Measurements from ENCODE around the gene RINT1.
A peak's percentile ranks its signal among the peaks of the same experiment; 100 is the strongest.
"Not testable (repeated sequence)": the region's sequence is repeated elsewhere in the genome, so short reads cannot be mapped to it uniquely, and the experiment has no call there.

RINT1 gene

GRCh38 chr7:105532709-105533460 is 884 bp downstream of the RINT1 start:
- DNase-seq (ENCODE audit: low read depth, low spot score): no peak

- DNase-seq (ENCODE audit: low read depth, low spot score): no peak
These were observed 6.3 kb downstream of the RINT1 start for GRCh38 chr7:105538339-105538738.

DNA sequence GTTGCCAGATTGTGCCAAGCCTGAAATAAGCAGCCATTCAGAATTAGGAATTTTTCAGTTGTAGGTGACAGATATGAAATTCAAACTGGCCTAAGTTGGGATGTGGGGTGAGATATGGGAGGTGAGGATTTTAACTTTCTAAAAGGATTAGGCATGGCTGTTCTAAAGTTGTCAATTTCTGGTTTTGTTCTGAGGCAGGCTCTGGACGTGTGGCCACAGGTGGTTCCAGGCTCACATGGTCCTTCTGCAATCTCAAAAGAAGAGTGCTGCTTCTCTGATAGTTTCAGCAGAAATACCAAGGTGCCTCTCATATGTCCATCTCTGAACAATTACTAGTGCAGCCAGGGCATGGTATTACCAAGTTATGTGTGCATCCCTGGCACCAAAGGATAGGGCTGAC is 27.9 kb downstream of the RINT1 start:
- no peak for DNase-seq (ENCODE audit: low read depth, low spot score)

DNA sequence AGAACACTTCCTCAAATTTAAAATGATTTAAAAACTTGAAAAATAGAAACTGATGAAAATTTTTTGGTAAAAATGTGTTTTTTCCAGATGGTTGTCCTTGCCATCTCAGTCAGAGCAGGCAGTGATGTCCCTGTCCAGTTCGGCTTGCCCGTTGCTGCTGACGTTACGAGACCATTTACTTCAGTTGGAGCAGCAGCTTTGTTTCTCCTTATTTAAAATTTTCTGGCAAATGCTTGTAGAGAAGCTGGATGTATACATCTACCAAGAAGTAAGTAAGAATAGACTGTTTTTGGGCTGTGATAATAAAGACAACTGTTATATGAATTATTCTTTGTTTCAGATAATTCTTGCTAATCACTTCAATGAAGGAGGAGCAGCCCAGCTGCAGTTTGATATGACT is 33.2 kb downstream of the RINT1 start:
- no peak for DNase-seq (ENCODE audit: low read depth, low spot score)

DNA sequence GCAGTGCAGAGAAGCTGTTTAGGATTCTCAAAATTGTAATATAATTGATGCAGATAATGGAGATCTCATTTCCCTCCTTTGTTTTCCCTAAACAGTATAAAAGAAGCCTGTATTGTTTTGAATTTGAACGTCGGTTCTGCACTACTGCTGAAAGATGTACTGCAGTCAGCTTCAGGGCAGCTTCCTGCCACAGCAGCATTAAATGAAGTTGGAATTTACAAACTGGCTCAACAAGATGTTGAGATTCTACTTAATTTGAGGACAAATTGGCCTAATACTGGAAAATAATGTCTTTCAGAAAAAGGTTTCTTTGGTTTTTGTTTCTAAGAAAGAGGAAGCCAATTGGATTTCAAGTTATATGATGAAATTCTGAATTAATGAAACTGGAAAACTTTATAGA is 35.0 kb downstream of the RINT1 start:
- DNase-seq (ENCODE audit: low read depth, low spot score): no peak

DNA sequence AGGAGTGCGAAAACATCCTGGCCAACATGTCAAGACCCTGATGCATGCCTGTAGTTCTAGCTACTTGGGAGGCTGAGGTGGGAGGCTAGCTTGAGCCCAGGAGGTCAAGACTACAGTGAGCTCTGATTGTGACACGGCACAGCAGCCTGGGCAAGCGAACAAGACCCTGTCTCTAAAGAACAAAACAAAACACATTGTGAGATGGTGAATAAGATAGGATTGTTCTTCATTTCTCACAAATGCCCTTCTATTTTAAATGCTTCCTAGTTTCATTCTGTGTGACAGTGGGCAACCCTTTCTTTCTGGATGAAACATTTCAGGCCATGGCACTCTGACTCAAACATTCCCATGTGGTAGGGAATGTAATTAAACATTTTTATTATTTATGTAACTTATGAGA is 35.8 kb downstream of the RINT1 start:
- DNase-seq (ENCODE audit: low read depth, low spot score): no peak

DNA sequence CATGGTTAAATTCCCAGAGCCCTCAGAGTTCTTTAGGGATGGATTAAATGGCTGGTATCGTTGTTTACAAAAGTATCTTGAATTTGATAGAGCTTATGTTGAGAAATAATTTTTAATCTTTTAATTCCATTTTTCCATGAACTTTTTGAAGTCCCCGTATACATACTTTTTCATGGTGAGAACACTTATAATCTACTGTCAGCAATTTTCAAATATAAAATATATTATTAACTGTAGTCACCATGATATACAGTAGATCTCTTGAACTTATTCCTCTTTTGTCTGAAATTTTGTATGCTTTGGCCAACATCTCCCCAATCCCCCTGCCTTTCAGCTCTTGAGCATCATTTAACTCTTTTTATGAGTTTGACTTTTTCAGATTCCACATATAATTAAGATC is 39.9 kb downstream of the RINT1 start:
- DNase-seq (ENCODE audit: low read depth, low spot score): no peak

- no peak for DNase-seq (ENCODE audit: low read depth, low spot score)
These were observed 45.2 kb downstream of the RINT1 start for GRCh38 chr7:105577251-105577650.

- DNase-seq (ENCODE audit: low read depth, low spot score): no peak
These were observed 46.5 kb downstream of the RINT1 start for GRCh38 chr7:105578496-105578895.

DNA sequence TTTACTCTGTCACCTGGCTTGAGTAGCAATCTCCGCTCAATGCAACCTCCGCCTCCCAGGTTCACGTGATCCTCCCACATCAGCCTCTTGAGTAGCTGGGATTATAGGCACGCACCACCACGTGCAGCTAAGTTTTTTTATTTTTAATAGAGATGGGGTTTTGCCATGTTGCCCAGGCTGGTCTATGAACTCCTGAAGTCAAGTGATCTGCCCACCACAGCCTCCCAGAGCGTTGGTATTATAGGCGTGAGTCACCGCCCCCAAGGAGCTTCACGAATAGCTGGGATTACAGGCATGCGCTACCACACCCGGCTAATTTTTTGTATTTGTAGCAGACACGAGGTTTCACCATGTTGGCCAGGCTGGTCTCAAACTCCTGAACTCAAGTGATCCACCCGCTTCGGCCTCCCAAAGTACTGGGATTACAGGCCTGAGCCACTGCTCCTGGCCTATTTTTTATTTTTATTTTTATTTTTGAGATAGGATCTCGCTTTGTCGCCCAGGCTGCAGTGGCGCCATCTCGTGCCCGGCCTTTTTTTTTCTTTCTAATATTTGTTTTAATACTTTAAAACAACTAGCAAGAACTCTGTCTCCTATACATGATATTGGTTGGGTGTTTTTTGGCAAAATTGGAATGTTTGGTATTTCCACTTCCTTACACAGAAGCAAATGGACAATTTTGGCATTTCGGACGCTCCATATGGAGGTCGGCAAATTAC is 48.2 kb downstream of the RINT1 start:
- no peak for DNase-seq (ENCODE audit: low read depth, low spot score)

DNA sequence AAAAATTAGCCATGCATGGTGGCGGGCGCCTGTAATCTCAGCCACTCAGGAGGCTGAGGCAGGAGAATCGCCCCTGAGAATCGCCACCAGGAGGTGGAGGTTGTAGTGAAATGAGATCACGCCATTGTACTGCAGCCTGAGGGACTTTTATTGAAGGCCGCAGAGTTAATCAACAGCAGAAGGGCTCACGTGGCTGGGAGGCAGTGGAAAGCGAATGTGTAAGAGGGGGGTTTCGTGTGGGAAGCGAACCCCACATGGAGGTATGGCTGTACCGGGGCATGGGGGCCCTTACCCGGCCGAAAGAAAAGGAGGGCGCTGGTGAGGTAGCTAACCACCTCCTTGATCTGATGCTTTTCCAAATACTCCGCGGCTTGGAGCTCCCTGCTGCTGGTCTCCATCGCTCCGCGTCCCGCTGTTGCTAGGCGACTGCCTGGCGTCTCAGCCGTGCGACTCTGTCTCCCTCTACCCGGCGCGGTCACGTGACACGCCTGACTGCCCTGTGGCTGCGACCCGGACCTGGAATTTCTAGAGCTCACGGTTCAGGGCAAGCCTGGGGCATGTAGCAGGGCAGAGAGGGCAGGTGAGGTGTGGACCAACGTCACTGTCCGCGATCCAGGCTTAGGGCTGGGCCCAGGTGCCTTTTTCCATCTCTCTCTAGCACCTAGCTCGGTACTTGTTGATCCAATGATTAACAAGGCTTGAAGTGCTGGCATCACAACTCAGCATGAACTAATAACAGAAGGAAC is 49.2 kb downstream of the RINT1 start, which contains the start of gene EFCAB10:
Gene EFCAB10, minus strand, starts transcription at position 428 of the 746 bp plus-strand sequence. Its CDS starts 30 bp downstream, at position 398.
- DNase-seq (ENCODE audit: low read depth, low spot score): no peak

DNA sequence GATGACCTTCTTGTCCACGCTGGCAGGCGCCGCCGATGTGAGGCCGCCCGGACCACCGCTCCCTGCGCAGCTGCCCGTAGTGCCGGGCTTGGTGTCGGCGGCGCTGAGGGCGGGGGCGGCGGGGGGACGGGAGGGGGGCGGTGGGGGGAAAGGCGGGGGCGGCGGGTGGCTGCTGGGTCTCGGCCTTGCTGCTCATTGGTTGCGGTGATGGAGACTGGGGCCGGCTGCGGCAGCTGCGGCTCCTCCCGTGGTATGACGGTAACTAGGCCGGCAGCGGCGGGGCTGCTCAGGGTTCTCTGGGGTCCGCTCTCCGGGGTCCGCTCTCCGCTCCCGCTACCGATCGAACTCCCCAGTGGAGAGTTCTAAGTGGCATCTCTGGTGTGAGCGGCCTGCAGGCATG is 51.1 kb downstream of the RINT1 start:
- DNase-seq (ENCODE audit: low read depth, low spot score): no peak

- DNase-seq (ENCODE audit: low read depth, low spot score): no peak
These were observed 52.2 kb downstream of the RINT1 start for GRCh38 chr7:105584165-105584564.

GRCh38 chr7:105585850-105586500 is 54.0 kb downstream of the RINT1 start:
- DNase-seq (ENCODE audit: low read depth, low spot score): no peak

DNA sequence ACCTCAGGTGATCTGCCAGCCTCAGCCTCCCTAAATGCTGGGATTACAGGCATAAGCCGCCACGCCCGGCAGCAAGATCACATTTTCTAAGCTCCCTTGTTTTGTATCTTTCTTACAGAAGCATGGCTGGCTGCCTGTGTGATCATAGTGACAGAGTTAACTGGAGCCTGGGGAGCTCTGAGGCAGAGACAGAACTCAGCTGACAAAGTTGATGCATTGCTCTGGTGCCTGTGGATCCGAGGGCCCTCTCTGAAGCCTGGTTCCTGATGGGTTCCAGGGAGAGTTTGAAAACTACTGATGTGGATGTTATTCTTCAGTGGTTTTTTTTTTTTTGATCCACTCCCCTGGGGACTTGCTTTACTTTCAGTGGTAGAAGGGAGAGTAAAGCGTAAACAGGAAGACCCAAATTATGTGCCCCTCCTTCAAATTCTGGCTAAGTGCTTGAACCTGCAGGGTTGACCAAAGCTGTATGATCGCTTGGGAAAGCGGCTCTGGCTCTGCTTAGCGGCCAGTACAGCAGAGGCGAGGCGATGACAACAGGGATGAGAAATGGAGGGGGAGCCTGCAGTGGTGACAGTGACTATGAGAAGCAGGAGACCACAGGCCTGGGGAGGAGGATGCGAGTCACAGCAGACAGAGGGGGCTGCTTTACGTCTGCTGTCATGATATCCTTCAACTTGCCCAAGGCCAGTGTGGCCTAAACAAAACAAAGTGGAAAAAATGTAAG is 56.1 kb downstream of the RINT1 start:
- no peak for DNase-seq (ENCODE audit: low read depth, low spot score)

DNA sequence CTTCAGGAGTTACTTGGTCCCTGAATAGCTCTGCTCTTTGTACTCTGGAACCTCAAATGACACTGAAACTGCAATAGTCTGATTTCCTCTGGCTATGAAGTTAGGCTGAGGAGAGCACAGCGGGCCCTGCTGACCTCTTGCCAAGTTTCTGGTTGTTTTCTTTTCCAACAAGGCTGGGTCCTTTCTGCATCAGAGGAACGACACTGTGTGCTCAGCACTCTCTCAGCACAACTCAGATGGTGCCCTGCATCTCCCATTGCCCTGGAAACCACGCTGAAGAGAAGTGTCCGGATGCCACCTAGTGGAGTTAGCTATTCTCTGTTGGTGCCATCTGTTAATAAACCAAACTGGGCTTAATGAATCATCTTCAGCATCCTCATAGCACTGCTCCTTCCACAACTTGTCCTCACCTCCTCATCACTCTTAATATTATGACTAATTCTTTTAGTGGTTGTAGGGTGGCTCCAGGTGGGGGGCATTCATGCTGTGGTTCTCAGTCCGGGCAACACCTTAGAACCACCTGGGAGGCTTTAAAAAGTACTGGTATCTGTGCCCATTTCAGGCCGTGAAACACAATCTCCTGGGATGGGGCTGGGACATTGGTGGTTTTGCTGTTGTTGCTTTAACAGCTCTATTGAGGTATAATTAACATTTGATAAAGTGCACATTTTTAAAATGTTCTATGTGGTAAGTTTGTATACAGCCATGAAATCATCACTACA is 57.5 kb downstream of the RINT1 start:
- peak; percentile 21 for DNase-seq (ENCODE audit: low read depth, low spot score)

DNA sequence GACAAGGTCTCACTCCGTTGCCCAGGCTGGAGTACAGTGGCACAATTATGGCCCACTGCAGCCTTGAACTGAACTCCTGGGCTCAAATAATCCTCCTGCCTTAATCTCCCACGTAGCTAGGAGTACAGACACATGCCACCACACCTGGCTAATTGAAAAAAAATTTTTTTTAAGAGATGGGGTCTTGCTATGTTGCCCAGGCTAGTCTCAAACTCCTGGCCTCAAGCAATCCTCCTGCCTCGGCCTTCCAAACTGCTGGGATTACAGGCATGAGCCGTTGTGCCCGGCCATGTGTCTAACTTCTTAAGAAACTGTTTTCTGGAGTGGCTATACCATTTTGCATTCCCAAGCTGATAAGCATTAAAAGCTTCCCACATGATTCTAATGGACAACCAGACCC is 58.8 kb downstream of the RINT1 start:
- no peak for DNase-seq (ENCODE audit: low read depth, low spot score)

GRCh38 chr7:105591522-105591921 is 59.5 kb downstream of the RINT1 start:
- DNase-seq (ENCODE audit: low read depth, low spot score): no peak

DNA sequence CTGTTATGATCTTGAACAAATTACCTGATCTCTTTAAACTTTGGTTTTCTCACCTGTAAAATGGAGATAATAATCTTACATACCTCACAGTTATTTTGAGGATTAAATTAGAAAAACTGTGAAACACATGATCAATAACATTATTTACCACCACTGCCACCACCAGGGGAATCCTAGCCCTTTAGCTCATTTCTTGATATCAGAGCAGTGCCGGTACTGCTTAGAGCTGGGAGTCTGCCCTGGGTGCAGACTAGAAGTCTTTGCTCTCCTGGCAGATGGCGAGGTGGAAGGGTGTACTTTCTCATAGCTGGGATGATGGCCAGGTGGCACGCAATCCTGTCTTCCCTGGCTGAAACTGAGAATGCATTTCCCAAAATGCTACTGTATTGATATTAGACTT is 62.0 kb downstream of the RINT1 start:
- no peak for DNase-seq (ENCODE audit: low read depth, low spot score)

DNA sequence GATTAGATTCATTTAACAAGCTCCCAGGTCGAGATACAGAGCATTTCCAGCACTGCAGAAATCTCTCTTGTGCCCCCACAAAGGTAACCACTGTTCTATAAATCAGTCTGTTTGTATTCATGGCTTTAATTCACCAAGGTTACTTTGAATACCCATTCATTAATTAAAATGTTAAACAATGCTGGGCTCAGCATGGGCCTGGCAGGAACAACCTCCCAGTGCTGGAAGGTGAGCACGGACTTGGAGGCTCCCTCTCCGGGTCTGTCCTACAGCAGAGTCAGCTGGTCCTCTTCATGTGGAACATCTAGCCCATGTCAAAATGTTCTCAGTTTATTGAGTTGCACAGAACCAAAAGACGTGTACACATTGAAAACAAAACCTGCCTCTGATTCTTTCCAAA is 64.9 kb downstream of the RINT1 start:
- no peak for DNase-seq (ENCODE audit: low read depth, low spot score)

DNA sequence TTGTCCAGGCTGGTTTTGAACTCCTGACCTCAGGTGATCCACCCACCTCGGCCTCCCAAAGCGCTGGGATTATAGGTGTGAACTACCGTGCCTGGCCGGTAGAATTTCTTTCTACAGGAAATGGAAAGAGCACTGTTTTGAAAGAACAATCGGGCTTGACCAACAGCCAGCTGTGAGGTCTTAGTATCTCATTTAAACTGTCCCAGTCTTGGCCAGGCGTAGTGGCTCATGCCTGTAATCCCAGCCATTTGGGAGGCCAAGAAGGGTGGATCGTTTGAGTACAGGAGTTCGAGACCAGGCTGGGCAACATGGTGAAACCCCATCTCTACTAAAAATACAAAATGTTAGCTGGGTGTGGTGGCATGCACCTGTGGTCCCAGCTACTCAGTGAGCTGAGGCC is 67.1 kb downstream of the RINT1 start:
- not testable (repeated sequence) for DNase-seq (ENCODE audit: low read depth, low spot score)

All from activated CD4-positive, CD25-positive, alpha-beta regulatory T cell treated with anti-CD3 and anti-CD28 coated beads, Interleukin-2, amount 50 U/mL, for 16 hours (primary cell).